ENCODE results near the gene AFF1. TPM values are rescaled to one million over a fixed set of nuclear protein-coding genes. Genes with fewer than 3 reads are reported as not detected.

AFF1 gene
- total RNA-seq, 1 donor from 2014 or later, result 90.6 TPM

DNA sequence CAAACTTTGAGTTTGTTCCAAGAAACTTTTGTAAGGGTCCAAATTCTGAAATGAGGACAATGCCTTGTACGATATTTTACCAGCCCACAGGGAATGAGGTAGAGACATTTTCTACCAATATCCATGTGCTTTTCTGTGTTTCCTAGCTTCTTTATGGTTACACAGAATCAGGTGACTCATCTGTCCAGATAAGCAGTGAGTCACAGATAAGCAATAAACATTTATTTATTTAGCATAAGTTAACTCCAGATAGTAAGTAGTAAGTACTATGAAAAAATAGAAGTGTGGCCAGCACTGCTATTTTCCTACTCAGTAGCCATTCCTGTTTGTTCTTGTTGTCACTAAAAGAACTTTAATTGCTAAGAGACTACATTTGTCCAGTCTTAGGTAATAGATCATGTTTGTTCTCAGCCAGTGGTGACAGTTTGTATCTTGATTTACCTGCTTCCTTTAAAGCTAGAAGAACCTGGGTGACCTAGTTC lies 7.4 kb downstream of the AFF1 start:
- H3K27ac ChIP-seq, result no peak overlapping the region
- intact Hi-C loops (cut with DNase I), result no loop called here
- H3K4me1 ChIP-seq, result peaks cover 57% of the 10 kb centered on the region

DNA sequence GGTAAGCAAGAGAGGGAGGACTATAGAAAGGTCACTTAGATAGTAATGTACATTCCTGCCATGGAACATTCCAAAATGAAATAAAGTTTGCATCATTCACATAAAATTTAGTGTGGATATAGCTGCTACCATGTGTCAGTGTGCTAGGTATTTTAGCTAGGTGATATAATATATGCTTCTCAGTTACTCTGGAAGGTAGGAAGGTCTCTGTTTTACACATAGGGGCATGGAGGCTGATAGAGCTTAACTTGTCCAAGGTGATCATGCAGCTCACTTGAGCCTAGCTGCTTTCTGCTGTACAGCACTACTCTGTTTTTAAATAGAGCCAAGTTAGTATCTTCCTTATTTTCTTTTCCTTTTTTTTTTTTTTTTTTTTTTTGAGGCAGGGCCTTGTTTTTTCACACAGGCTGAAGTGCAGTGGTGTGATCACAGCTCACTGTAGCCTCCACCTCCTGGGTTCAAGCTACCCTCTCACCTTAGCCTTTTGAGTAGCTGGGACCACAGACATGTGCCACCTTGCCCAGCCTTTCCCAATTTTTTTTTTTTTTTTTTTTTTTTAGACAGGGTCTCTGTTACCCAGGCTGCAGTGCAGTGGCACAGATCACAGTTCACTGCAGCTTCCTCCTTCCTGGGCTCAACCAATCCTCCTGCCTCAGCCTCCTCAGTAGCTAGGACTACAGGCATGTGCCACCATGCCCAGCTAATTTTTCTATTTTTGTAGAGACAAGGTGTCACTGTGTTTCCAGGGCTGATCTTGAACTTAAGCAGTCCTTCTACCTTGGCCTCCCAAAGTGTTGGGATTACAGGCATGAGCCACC lies 10.4 kb downstream of the AFF1 start:
- Histone ChIP-seq H3K9me3 (no peaks in the 10 kb centered on the region), H3K27ac (no peak overlapping the region), H3K27me3 (ENCODE audit: low read depth) (no peaks in the 10 kb centered on the region), H3K4me1 (peaks cover 42% of the 10 kb centered on the region), H3K36me3 (peaks cover 9% of the 10 kb centered on the region), H3K4me3 (no peak overlapping the region)
- intact Hi-C loops (cut with DNase I), result no loop called here
- TF ChIP-seq, protein P1, sequence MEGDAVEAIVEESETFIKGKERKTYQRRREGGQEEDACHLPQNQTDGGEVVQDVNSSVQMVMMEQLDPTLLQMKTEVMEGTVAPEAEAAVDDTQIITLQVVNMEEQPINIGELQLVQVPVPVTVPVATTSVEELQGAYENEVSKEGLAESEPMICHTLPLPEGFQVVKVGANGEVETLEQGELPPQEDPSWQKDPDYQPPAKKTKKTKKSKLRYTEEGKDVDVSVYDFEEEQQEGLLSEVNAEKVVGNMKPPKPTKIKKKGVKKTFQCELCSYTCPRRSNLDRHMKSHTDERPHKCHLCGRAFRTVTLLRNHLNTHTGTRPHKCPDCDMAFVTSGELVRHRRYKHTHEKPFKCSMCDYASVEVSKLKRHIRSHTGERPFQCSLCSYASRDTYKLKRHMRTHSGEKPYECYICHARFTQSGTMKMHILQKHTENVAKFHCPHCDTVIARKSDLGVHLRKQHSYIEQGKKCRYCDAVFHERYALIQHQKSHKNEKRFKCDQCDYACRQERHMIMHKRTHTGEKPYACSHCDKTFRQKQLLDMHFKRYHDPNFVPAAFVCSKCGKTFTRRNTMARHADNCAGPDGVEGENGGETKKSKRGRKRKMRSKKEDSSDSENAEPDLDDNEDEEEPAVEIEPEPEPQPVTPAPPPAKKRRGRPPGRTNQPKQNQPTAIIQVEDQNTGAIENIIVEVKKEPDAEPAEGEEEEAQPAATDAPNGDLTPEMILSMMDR (IDR thresholded peaks at IDR 0.05), result no peak
- no peak for DNase-seq
- ATAC-seq, result no peak

More for the DNA sequence above, 7.4 kb downstream of the AFF1 start:
- ATAC-seq, result peak in 1 of 2 donors; percentile 42
- H3K36me3 ChIP-seq, result no peaks in the 10 kb centered on the region
- no peaks in the 10 kb centered on the region for H3K27me3 ChIP-seq (ENCODE audit: low read depth)
- H3K4me3 ChIP-seq, result no peak overlapping the region
- DNase-seq, result no peak
- TF ChIP-seq, protein P1 (IDR thresholded peaks at IDR 0.05), result no peak
- H3K9me3 ChIP-seq, result no peaks in the 10 kb centered on the region

DNA sequence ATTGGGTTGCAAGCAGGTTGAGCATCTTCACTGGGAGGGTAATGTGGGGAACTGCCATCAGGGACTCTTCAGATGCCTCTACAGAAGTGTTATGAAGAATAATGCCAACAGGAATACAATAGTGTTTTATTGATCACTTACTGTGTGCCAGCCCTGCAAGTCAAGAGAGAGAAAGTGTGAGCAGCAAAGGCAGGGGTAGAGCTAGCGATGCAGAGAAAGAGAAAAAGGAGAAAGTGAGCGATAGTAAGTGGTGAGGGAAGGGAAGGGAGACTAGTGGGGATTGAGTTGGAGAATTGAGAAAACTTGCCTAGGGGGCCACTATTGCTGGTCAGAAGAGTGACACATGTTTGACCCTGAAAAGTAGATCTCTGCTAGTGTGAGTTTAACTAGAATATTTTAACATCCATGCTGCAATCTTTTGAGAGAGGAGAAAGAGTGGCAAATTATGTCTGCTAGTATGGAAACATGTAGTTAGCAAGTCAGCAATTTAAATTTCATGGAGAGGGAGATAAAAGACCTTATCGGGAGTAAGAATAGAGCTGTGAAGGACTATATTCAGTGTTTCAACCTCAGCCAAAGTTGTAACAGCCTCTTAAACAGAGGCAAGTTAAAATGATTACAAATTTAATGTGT lies 12.2 kb downstream of the AFF1 start:
- TF ChIP-seq, protein P1 (IDR thresholded peaks at IDR 0.05), result no peak
- Histone ChIP-seq H3K27me3 (ENCODE audit: low read depth) (no peaks in the 10 kb centered on the region), H3K27ac (no peak overlapping the region), H3K4me3 (no peak overlapping the region), H3K9me3 (no peaks in the 10 kb centered on the region), H3K36me3 (peaks cover 18% of the 10 kb centered on the region), H3K4me1 (peaks cover 33% of the 10 kb centered on the region)
- intact Hi-C loops (cut with DNase I), result no loop called here
- ATAC-seq (no peak), DNase-seq (no peak)

DNA sequence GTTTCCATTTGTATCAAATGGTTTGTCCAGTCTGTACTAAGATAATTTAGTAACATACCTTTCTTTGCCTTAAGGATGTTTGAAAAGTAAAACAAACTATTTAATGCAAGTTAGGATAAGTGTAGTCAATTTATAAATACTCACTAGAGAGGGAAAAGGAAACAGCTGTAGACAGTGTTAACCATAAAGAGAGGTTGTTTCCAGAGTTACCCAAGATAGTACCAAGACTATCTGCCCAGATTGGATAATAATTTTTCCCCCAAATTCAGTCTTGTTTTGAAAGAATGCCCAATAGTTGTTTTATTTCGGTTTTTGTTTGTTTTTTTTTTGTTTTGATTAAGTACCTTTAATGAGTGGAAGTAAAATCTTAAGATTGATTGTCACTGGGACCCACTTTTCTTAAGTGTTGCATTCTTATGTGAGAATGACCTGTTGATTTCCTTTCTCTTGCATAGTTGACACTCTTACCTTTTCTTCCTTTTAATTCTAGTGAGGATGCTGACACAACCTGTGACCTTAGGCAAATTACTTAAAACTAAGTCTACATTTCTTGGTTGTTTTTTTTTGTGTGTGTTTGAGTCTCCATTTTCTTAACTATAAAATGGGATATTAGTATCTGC lies 12.8 kb downstream of the AFF1 start:
- DNase-seq, result no peak
- H3K9me3 ChIP-seq, result no peaks in the 10 kb centered on the region
- no peak overlapping the region for H3K4me3 ChIP-seq
- peaks cover 18% of the 10 kb centered on the region for H3K36me3 ChIP-seq
- H3K27ac ChIP-seq, result no peak overlapping the region
- no peaks in the 10 kb centered on the region for H3K27me3 ChIP-seq (ENCODE audit: low read depth)
- TF ChIP-seq, protein P1 (IDR thresholded peaks at IDR 0.05), result no peak
- peak in 1 of 2 donors; percentile 46 for ATAC-seq
- intact Hi-C loops (cut with DNase I), result no loop called here
- peaks cover 27% of the 10 kb centered on the region for H3K4me1 ChIP-seq

DNA sequence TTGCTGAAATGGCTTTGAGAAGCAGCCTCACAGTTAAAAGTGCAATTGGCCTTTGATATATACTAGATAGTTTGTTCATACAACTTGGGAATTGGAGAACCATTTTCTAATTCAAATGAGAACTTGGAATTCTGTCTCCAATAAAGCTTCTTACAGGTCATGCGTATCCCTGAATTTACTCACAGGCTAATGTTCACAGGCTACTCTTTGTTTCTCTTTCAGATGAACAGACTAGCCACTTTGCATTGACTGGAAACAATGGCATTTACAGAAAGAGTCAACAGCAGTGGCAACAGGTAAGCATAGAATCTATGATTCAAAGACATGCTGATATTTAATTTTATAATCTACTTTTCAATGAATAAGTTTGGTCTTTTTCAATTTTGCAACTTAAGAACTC lies 13.5 kb downstream of the AFF1 start:
- TF ChIP-seq, protein P1 (IDR thresholded peaks at IDR 0.05), result no peak
- intact Hi-C loops (cut with DNase I), result no loop called here
- no peak overlapping the region for H3K27ac ChIP-seq
- ATAC-seq (no peak), DNase-seq (no peak)
- no peaks in the 10 kb centered on the region for H3K9me3 ChIP-seq
- H3K4me1 ChIP-seq, result peaks cover 26% of the 10 kb centered on the region
- no peaks in the 10 kb centered on the region for H3K27me3 ChIP-seq (ENCODE audit: low read depth)
- no peak overlapping the region for H3K4me3 ChIP-seq
- peaks cover 18% of the 10 kb centered on the region for H3K36me3 ChIP-seq

All from lower lobe of right lung (tissue), 2 donors.